ENCODE data around the gene NME7.
"Not testable (repeated sequence)": the region's sequence is repeated elsewhere in the genome, so short reads cannot be mapped to it uniquely, and the experiment has no call there.

The NME7 gene

DNA sequence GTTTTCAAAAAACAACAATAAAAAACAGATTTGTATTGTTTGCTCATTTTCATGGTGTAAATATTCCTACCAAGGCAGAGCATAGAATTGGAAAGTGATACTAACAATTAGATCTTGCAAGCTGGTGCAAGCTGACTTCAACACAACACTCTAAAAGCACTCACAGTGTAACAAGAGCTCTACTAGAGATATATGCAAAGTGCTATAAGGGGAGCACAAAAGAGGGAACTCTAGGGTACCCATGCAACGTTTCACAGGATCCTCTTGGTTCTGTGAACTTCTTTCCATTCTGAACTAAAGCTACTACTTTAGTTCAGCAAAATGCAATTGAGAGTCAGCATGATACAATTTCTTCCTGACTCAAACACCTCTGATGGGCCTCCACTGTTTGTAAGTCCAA, 182.8 kb downstream of the NME7 start:
- Histone ChIP-seq H3K27me3 (no peaks in the 10 kb centered on the region), H3K9ac (no peak overlapping the region), H4K20me1 (no peaks in the 10 kb centered on the region), H3K27ac (no peak overlapping the region), H3K4me3 (no peak overlapping the region), H3K36me3 (no peaks in the 10 kb centered on the region), H3K4me2 (no peak overlapping the region), H3K9me3 (no peaks in the 10 kb centered on the region), H3K4me1 (no peaks in the 10 kb centered on the region)
- TF ChIP-seq Cebpa-rat (IDR thresholded peaks at IDR 0.05), result no peak

DNA sequence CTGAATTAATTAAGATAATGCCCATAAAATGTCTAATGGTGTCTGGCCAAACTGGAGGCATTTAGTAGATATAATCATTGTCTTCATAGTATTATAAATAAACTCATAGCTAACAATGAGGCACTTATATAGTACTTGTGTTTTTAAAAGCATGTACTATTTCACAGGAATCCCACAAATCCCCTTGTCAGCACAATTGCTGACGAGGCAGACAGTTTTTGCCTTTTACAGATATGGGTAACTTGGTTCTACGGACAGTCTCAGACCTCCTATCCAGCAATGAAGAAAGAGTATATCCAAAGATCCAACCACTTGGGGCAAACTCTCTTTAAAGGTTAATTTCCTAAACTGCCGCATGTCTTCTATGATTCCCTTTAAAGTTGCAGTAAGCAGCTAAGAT, 187.4 kb downstream of the NME7 start:
- Histone ChIP-seq H3K9me3 (no peaks in the 10 kb centered on the region), H3K4me2 (no peak overlapping the region), H3K4me1 (no peaks in the 10 kb centered on the region), H3K36me3 (no peaks in the 10 kb centered on the region), H3K27ac (no peak overlapping the region), H3K4me3 (no peak overlapping the region), H3K27me3 (no peaks in the 10 kb centered on the region), H4K20me1 (no peaks in the 10 kb centered on the region), H3K9ac (no peak overlapping the region)
- no peak for TF ChIP-seq Cebpa-rat (IDR thresholded peaks at IDR 0.05)

GRCh38 chr1:169179431-169179830, 188.2 kb downstream of the NME7 start:
- not testable (repeated sequence) for H3K4me1 ChIP-seq, H3K4me3 ChIP-seq, H3K9me3 ChIP-seq, H3K27ac ChIP-seq, H3K27me3 ChIP-seq, H3K9ac ChIP-seq, H3K4me2 ChIP-seq, H4K20me1 ChIP-seq, H3K36me3 ChIP-seq

DNA sequence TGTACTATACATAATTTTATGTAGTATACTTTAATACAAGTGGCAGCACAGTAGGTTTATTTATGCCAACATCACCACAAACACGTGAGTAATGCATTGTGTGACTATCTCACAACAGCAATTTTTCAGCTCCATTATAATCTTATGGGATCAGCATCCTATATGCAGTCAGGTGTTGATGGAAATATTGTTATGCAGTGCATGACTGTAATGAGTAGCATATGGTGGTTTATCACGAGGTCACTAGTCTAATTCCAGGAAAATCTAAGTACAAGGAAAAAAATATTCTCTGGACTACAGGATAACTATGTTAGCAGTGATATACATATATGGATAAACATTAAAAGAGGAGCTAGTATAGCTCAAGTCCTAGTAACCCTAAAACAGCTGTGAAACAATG, 192.1 kb downstream of the NME7 start:
- Histone ChIP-seq H3K27me3 (no peaks in the 10 kb centered on the region), H4K20me1 (no peaks in the 10 kb centered on the region)

GRCh38 chr1:169163059-169163458, 204.5 kb downstream of the NME7 start:
- no peak for TF ChIP-seq Cebpa-rat (IDR thresholded peaks at IDR 0.05)

More for the DNA sequence above, 192.1 kb downstream of the NME7 start:
- Histone ChIP-seq H3K9ac (no peak overlapping the region), H3K4me3 (no peak overlapping the region), H3K9me3 (no peaks in the 10 kb centered on the region), H3K36me3 (no peaks in the 10 kb centered on the region), H3K4me2 (no peak overlapping the region), H3K27ac (no peak overlapping the region), H3K4me1 (no peaks in the 10 kb centered on the region)
- TF ChIP-seq Cebpa-rat (IDR thresholded peaks at IDR 0.05), result no peak

DNA sequence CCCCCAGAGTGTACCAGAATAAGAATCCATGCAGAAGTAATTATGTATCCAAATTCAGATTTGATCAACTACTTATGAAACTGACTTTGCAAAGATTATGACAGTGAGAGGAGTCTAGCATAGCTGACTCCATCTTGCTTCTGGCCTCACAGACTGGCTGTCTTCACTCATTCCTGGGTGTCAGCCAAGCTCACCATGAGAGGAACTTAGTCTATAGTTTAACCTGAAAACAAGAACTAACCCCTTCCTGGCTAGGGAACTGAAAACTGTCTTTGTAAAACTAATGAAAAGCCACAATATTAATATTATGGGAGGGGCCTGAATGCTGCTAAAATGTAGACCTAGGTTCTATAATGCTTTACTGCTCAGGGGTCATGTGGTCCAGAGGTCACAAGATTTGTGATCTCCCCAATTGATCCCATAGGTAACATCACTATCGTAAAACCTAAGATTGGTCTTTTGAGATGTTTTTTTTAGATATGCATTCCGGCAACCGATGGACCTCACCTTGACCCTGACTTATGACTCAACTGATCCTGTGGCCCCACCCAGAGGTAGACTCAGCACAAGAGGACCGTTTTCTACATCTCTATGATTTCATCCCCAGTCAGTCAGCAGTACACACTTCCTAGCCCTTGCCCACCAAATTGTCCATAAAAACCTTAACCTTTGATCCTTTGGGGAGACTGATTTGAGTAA, 206.0 kb downstream of the NME7 start:
- Histone ChIP-seq H3K27ac (no peak overlapping the region), H3K36me3 (no peaks in the 10 kb centered on the region), H3K27me3 (no peaks in the 10 kb centered on the region), H3K4me3 (no peak overlapping the region), H3K9me3 (no peaks in the 10 kb centered on the region), H3K4me1 (no peaks in the 10 kb centered on the region), H4K20me1 (no peaks in the 10 kb centered on the region), H3K4me2 (no peak overlapping the region), H3K9ac (no peak overlapping the region)
- TF ChIP-seq Cebpa-rat (IDR thresholded peaks at IDR 0.05), result no peak

More at GRCh38 chr1:169163059-169163458, 204.5 kb downstream of the NME7 start:
- Histone ChIP-seq H3K4me3 (no peak overlapping the region), H3K4me1 (no peaks in the 10 kb centered on the region), H3K36me3 (no peaks in the 10 kb centered on the region), H3K27ac (no peak overlapping the region), H3K27me3 (no peaks in the 10 kb centered on the region), H3K9me3 (no peaks in the 10 kb centered on the region), H3K9ac (no peak overlapping the region), H3K4me2 (no peak overlapping the region), H4K20me1 (no peaks in the 10 kb centered on the region)

DNA sequence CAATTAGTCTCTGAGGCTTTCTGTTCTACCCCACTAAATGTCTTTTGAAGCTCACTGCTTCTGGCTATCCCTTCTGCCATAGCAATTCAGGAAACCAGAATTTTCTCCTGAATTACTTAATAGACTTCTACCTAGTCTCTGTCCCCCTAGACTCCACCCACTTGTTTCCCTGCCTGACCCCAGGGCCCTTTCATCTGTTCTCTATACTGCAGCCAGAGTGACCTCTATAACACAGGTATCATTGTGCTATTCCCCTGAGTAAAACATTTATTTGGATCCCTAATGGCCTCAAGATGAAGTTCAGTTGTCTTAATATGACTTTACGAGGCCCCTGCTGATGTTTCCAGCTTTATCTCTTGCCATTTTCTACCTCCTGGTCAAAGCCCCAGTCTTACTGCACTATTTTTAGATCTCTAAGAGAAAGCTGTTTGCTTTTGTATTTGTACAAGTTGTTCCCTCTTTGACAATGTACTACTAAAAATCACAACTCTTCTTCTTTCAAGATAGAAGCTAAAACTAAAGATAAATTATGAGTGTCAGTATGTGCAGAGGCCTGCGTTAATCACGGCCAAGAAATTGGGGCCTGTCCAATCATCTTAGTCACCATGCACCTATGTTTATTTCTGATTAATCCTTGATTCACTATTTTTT, 206.6 kb downstream of the NME7 start:
- H3K27me3 ChIP-seq, result no peaks in the 10 kb centered on the region
- no peak overlapping the region for H3K9ac ChIP-seq
- H3K4me1 ChIP-seq, result no peaks in the 10 kb centered on the region
- H3K36me3 ChIP-seq, result no peaks in the 10 kb centered on the region
- H3K27ac ChIP-seq, result no peak overlapping the region
- TF ChIP-seq Cebpa-rat (IDR thresholded peaks at IDR 0.05), result no peak
- no peaks in the 10 kb centered on the region for H4K20me1 ChIP-seq
- H3K9me3 ChIP-seq, result no peaks in the 10 kb centered on the region
- H3K4me3 ChIP-seq, result no peak overlapping the region
- H3K4me2 ChIP-seq, result no peak overlapping the region

- Histone ChIP-seq H3K27me3 (no peaks in the 10 kb centered on the region), H3K9me3 (no peaks in the 10 kb centered on the region), H3K4me3 (no peak overlapping the region), H3K4me1 (no peaks in the 10 kb centered on the region), H3K4me2 (no peak overlapping the region), H3K9ac (no peak overlapping the region), H3K36me3 (no peaks in the 10 kb centered on the region), H3K27ac (no peak overlapping the region), H4K20me1 (no peaks in the 10 kb centered on the region)
- no peak for TF ChIP-seq Cebpa-rat (IDR thresholded peaks at IDR 0.05)
These were observed 211.0 kb downstream of the NME7 start for GRCh38 chr1:169156580-169156979.

GRCh38 chr1:169155675-169156074, 211.9 kb downstream of the NME7 start:
- Histone ChIP-seq H3K27ac (no peak overlapping the region), H3K4me2 (no peak overlapping the region), H3K9ac (no peak overlapping the region), H3K4me1 (no peaks in the 10 kb centered on the region), H4K20me1 (no peaks in the 10 kb centered on the region), H3K9me3 (no peaks in the 10 kb centered on the region), H3K27me3 (no peaks in the 10 kb centered on the region), H3K4me3 (no peak overlapping the region), H3K36me3 (no peaks in the 10 kb centered on the region)
- no peak for TF ChIP-seq Cebpa-rat (IDR thresholded peaks at IDR 0.05)

DNA sequence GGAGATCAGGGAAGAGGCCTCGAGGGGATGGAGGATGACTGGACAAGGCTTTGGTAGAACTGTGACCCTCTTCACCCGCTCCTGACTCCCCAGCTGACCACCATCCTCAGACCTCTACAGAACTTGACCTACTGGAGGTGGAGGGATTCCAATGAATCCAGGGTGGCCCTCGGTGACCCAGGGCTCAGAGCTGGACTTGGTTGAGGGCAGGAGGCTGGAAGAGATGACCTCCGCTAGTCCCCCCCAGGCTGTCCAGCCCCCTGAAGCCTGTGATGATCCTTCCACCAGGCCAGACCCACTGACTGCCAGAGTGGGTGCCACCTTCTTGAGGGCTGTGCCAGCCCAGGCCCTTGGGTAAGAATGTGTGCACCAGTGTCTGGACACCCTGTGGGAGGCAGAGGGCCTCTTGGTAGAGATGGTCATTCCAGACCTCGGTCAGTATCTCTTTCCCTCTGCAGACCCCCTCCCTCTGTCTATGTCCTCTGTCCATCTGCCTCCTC, 216.2 kb downstream of the NME7 start:
- Histone ChIP-seq H3K27ac (no peak overlapping the region), H3K4me2 (no peak overlapping the region), H3K4me3 (no peak overlapping the region), H3K9ac (no peak overlapping the region), H3K4me1 (no peaks in the 10 kb centered on the region), H4K20me1 (no peaks in the 10 kb centered on the region), H3K9me3 (no peaks in the 10 kb centered on the region), H3K36me3 (no peaks in the 10 kb centered on the region), H3K27me3 (no peaks in the 10 kb centered on the region)
- no peak for TF ChIP-seq Cebpa-rat (IDR thresholded peaks at IDR 0.05)

Measured in BLaER1 (cell line).